ENCODE measurements around the gene SART1.
A peak's percentile ranks its signal among the peaks of the same experiment; 100 is the strongest.

Gene SART1

GRCh38 chr11:65961267-65962140 is at the start of gene SART1:
SART1 (plus strand) TSS chr11:65961734; CDS start chr11:65961781, 47 bp downstream.
- DNase-seq (ENCODE audit: low read depth in 2 of 2): peak; percentile 90

- no peak for DNase-seq (ENCODE audit: low read depth in 2 of 2)
Observed at GRCh38 chr11:65912845-65913244, 48.7 kb upstream of the SART1 start.

- DNase-seq (ENCODE audit: low read depth in 2 of 2): no peak
Observed at GRCh38 chr11:65915101-65915820, 46.3 kb upstream of the SART1 start.

- no peak for DNase-seq (ENCODE audit: low read depth in 2 of 2)
Observed at GRCh38 chr11:65915821-65916251, 45.7 kb upstream of the SART1 start.

- no peak for DNase-seq (ENCODE audit: low read depth in 2 of 2)
Observed at GRCh38 chr11:65916391-65916790, 45.1 kb upstream of the SART1 start.

GRCh38 chr11:65917077-65917433 is 44.5 kb upstream of the SART1 start:
- no peak for DNase-seq (ENCODE audit: low read depth in 2 of 2)

- DNase-seq (ENCODE audit: low read depth in 2 of 2): no peak
Observed at GRCh38 chr11:65917434-65918210, 43.9 kb upstream of the SART1 start.

- no peak for DNase-seq (ENCODE audit: low read depth in 2 of 2)
Observed at GRCh38 chr11:65918211-65919140, 43.1 kb upstream of the SART1 start, which contains the start of gene C11orf68. C11orf68 (minus strand) TSS chr11:65919062; CDS start chr11:65919031, 31 bp downstream.

- DNase-seq (ENCODE audit: low read depth in 2 of 2): peak; percentile 99 to 100
Observed at GRCh38 chr11:65919141-65919572, 42.4 kb upstream of the SART1 start, which contains the start of gene DRAP1. DRAP1 (plus strand) TSS chr11:65919426; CDS start chr11:65919502, 76 bp downstream.

- peak in 1 of 2 donors; percentile 42 for DNase-seq (ENCODE audit: low read depth in 2 of 2)
Observed at GRCh38 chr11:65919573-65920371, 41.8 kb upstream of the SART1 start.

- DNase-seq (ENCODE audit: low read depth in 2 of 2): no peak
Observed at GRCh38 chr11:65920372-65920802, 41.1 kb upstream of the SART1 start.

GRCh38 chr11:65921033-65921555 is 40.4 kb upstream of the SART1 start:
- no peak for DNase-seq (ENCODE audit: low read depth in 2 of 2)

GRCh38 chr11:65921876-65922275 is 39.7 kb upstream of the SART1 start:
- DNase-seq (ENCODE audit: low read depth in 2 of 2): no peak

GRCh38 chr11:65922565-65922964 is 39.0 kb upstream of the SART1 start:
- DNase-seq (ENCODE audit: low read depth in 2 of 2): no peak

- DNase-seq (ENCODE audit: low read depth in 2 of 2): no peak
Observed at GRCh38 chr11:65925397-65925796, 36.1 kb upstream of the SART1 start.

- DNase-seq (ENCODE audit: low read depth in 2 of 2): peak; percentile 47 to 63
Observed at GRCh38 chr11:65927904-65928397, 33.6 kb upstream of the SART1 start.

GRCh38 chr11:65928667-65929066 is 32.9 kb upstream of the SART1 start:
- DNase-seq (ENCODE audit: low read depth in 2 of 2): no peak

- no peak for DNase-seq (ENCODE audit: low read depth in 2 of 2)
Observed at GRCh38 chr11:65931773-65932557, 29.6 kb upstream of the SART1 start.

GRCh38 chr11:65932558-65932919 is 29.0 kb upstream of the SART1 start:
- DNase-seq (ENCODE audit: low read depth in 2 of 2): no peak

Measured in stimulated activated CD4-positive, alpha-beta T cell treated with anti-CD3 and anti-CD28 coated beads, Interleukin-1b, Interleukin-23, amount 100 ng/mL, for 4 hours (primary cell).